Activated CD4-positive, CD25-positive, alpha-beta regulatory T cell treated with anti-CD3 and anti-CD28 coated beads, Interleukin-2, amount 50 U/mL, for 16 hours (primary cell): ENCODE data around the gene RUSC2.
"Not testable (repeated sequence)": the region's sequence is repeated elsewhere in the genome, so short reads cannot be mapped to it uniquely, and the experiment has no call there.

Experiments used
- DNase-seq: peaks from one replicate; pipeline ENCODE4 v3.0.0-alpha.2; 2020; ENCODE audit warnings: low read depth, low spot score

RUSC2 gene

DNA sequence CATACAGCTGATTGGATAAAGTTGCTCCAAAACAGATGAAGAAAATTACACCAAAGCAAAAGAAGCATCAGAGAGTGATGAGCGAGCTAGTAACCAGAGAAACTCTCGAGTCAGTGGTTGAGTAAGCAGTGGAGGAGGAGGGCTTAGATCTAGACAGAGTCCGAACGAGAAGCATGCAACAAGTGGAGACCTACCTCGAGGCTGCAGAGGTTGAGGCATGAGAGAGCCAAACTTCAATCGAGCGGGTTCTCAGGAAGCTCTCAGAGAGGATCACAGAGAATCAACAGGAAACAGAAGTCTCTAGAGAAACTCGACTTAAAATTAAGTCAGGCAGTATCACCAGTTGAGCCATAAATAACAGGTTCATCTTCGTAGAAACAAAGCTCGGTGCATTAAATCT, 6.1 kb downstream of the RUSC2 start:
- no peak for DNase-seq

DNA sequence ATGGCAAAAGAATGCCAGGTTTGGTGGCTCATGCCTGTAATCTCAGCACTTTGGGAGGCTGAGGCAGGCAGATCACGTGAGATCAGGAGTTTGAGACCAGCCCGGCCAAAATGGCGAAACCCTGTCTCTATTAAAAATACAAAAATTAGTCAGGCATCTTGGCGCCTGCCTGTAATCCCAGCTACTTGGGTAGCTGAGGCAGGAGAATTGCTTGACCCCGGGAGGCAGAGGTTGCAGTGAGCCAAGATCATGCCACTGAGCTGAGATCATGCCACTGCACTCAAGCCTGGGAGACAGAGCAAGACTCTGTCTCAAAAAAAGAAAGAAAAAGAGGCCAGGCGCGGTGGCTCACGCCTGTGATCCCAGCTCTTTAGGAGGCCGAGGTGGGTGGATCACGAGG, 8.3 kb downstream of the RUSC2 start:
- not testable (repeated sequence) for DNase-seq

DNA sequence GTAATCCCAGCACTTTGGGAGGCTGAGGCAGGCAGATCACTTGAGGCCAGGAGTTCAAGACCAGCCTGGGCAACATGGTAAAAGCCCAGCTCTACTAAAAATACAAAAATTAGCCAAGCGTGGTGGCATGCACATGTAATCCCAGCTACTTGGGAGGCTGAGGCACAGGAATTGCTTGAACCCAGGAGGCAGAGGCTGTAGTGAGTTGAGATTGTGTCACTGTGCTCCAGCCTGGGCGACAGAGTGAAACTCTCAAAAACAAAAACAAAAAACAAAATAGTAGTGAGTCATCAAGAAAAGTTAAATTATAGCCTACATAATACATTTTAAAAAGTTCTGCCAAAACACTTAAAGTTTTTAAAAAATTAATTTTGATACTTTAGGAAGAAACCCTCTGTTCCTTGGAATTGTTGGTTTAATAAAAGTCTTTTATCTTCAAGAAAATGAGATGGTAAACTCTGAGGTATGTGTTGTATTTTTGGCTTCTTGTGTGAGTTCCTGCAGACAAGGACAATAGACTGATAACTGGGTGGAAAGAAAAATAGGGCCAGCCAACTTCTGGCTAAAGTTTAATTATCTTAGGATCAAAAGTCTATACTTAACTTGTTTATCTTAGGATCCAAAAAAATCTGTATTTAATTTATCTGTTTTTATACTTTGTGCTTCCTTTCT, 9.3 kb downstream of the RUSC2 start:
- no peak for DNase-seq

DNA sequence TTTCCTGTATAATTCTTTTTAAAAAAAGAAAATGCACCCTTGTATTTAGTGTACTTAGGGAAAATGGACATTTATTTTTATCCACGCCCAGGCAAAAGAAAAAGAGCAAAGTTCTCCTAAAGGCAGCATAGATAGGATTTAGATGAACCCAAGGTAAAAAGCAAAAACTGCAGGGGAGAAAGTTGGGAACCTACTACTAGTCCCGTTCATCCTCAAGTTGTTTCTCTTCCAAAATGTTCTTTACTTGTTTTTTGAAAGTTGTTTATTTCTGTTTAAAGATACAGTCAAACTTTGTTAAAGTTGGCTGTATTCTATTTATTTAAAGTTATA, 9.8 kb downstream of the RUSC2 start:
- no peak for DNase-seq

DNA sequence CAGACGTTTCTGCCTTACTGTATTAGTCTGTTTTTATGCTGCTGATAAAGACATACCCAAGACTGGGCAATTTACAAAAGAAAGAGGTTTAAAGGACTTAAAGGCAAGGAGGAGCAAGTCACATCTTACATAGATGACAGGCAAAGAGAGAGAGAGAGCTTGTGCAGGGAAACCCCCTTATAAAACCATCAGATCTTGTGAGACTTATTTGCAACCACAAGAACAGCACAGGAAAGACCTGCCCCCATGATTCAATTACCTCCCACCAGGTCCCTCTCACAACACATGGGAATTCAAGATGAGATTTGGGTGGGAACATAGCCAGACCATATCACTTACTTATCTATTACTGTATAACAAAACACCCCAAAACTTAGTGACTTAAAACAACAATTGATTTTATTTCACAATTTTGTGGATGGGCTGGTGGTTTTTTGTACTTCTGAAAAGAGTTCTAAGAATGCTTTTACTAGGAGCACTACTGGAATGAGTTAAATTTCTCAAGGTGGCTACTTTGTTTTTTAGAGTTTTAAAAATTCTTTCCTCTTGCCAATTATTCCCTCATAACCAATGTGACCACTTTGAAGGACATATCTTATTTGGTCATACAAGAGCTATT, 10.3 kb downstream of the RUSC2 start:
- no peak for DNase-seq

DNA sequence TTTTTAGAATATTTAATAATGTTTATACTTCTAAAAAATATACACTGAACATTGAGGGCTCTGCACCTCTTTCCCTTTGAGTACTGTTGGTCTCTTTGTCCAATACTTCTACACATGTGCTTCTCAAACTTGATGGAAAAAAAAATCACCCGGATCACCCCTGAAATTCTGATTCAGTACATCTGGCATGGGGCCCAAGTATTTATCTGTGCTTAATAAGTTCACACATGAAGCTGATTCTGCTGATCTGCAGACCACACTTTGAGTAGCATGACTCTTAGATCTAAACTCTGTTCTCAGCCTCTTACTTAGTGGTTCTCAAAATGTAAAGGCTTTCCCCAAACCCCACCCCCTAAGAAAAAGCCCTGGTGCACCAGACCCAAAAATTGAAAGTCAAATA, 12.0 kb downstream of the RUSC2 start:
- DNase-seq, result no peak

DNA sequence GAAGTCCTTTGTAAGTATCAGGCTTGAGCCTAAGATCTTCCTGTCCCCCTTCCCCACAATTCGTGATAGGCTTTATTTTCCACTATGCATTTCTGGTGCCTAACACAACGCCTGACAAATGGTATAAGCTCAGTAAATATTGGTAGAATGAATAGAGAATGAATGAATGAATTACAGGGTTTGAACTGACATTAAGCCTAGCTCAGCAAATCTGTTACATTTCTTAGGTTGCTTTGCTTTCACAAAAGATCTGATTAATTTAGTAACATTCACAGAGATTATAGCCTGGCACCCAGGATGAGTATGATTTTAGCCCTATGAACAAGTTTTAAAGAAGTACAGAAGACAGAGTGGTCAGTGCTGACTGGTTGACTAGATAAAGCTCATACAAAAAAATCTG, 16.4 kb downstream of the RUSC2 start:
- no peak for DNase-seq

DNA sequence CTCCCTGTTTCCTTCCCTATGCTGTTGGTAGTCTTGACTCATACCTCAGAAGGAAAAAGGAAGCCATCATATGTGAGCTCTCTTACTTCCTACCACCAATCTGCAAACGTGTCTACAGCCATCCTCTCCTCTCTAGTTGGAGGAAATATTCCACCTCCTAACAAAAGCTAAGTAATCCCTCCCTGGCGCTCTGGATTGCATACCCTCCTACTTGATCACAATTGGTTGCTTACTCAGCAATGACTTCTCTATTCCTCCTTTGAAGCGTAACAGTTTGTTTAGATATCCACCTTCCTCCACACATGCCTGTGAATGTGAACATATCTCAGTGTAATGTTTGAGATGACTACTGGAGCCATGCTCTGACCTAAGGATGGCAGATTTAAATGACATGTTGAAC, 18.2 kb downstream of the RUSC2 start:
- no peak for DNase-seq

DNA sequence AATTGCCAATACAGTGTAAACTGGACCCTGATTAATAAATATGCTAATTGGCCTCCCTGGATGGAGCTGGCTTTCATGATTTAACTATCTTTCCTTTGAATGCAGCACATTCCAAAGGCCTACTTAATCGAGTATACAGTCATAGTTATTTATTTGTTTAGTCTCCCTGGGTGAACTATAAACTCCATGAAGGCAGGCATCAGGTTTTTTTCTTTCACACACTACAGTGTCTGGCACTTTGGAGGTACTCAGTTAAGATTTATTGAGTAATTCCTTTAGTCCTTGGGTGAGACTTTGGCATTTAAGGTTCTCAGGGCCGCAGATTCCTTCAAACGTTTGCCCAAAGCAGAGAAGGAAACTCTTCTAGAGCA, 20.5 kb downstream of the RUSC2 start:
- DNase-seq, result no peak

DNA sequence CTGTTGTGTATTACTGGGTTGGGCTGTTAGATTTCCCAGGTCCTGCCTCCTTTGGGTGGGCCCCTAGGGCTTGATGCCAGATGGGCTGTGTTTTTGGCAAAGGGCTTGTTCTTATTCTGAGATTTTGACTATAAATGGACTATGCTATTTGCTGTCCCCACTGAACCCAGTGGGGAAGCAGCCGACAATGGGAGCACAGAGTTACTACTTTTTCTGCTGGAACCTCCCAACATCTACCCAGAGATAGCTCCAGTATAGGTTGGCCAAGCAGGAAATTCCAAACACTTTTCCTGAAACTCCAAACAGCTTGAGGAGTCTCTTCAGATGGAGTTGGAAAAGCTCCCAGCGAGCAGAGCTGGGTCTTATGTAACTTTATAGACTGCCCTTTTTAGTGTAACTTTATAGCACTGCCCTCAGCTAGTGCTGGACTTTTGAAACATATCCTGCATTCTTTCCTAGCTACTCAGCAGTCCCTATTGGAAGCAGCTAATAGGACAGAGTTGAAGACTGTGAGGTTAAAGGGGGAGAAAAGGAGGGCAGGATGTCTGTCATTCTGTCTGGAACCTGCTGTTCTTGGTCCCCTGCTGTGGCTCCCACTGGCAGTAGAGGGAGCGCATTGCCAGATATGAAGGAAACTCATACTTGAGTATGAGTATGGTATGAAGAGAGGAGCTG, 21.0 kb downstream of the RUSC2 start:
- DNase-seq, result no peak

DNA sequence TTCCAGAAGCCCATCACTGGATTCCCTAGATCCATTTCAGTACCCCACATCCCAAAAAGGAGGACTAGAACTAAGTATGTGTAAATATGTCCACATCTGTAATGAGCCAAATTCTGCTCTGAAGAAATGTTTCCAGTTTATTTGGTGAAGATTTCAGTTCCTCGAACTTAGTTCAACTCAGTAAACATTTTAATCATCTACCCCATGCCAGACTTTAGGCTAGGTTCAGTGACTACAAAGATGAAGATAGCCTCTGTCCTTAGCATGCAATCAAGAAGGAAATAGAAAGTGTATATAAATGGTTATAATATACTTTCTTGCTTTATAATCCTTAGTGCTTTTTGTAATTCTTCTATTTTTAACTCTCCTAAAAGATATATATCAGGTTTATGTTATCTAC, 21.5 kb downstream of the RUSC2 start:
- no peak for DNase-seq

DNA sequence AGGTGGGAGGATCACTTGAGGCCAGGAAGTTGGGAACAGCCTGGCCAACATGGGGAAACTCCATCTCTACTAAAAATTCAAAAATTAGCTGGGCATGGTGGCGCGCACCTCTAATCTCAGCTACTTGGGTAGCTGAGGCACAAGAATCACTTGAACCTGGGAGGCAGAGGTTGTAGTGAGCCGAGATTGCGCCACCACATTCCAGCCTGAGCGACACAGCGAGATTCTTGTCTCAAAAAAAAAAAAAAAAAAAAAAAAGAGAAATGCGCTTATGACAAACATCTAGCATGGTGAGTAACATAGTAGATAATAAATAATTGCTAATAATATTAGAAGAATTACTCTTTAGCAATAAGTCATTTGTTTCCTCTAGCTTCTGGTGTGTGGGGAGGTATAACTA, 25.9 kb downstream of the RUSC2 start:
- DNase-seq, result no peak

DNA sequence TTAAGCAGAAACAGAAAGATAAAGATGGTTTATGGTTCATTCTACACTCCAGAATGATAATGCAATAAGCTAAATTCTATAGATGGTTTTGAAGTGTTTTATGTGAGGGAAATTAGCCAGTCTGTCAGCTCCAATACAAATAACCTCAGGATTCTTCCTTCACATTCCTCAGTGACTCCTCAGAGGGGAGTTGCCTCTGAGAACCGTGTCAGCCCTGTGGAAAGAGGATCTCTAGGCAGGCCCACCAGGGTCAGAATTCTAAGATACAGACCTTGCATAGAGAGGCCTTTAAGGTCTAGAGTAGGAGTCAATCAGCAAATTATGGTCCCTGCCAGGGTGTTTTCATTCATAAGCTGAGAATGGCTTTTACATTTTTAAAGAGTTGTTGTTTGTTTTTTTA, 26.6 kb downstream of the RUSC2 start:
- no peak for DNase-seq

DNA sequence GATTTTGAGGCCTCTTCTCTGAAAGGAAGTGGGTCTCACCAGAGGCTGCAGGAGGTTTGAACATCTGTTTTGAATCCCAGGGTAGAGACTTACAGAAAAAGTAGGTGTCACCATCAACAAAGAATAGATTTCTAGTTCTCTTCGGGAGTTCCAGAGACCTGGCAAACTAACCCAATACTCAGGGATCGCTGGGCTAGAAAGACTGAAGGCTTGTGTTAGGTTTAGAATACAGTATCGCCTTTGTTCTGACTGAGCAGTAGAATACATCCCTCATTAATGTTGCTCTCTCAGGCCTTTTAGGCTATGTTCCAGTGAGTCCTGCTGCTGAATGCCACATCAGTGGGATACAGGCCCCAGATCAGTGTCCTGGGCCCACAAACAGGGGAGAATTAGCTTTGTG, 27.2 kb downstream of the RUSC2 start:
- DNase-seq, result no peak

DNA sequence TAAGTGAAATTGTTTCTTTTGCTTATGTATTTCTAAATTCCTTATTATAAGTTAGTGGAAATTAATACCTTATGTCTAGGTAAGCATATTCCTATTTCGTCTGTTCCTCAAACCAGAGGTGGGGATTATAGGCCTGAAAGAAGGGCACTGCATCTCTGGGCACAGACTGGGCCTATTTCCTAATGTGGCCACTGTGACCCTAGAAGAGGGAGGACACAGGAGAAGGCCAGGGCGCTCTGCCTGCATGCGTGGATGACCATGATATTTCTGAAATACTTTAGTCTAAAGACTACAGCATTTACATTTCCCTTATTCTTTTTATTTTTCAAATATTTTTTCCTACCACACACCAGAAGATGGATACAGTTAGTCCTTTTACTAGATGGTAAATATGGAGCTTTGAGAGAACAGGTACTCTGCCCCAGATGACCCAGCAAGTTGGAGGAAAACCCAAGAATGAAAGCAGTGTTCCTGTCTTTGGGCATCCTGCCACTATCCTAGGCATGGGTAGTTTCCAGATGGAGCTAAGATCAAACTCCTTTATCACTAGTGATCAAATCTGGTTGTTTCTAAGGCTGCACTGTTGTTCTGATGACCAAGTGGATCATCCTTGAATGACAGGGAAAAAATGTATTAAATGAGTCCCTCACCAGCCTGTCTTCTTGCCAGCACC, 27.8 kb downstream of the RUSC2 start:
- DNase-seq, result no peak

DNA sequence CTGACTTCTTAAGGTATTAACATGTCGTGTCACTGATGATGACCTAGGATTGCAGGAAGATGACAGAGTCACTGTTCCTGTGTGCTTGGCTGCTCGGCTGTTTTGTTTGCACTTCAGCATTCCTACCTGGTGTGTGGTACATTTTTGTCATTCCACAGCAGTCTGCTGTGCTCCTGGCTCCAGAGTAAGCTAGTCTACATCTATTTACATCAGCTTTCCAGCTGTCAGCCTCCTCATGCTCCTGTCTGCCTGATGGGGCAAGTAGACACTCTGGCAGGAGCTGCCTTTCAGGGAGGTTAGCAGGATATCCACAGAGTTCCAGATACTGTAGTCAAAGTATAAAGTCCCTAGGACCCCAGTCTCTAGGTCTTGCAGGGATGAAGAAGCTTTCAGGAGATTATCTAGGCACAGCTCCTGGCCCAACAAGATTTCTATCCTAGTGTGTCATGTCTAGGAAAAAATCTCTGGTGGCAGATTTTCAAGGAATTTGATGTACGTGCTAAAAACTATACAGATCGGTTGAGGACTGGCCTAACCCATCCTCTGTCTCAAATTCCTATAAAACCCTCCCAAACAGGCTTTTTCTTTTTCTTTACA, 28.4 kb downstream of the RUSC2 start:
- DNase-seq, result no peak

DNA sequence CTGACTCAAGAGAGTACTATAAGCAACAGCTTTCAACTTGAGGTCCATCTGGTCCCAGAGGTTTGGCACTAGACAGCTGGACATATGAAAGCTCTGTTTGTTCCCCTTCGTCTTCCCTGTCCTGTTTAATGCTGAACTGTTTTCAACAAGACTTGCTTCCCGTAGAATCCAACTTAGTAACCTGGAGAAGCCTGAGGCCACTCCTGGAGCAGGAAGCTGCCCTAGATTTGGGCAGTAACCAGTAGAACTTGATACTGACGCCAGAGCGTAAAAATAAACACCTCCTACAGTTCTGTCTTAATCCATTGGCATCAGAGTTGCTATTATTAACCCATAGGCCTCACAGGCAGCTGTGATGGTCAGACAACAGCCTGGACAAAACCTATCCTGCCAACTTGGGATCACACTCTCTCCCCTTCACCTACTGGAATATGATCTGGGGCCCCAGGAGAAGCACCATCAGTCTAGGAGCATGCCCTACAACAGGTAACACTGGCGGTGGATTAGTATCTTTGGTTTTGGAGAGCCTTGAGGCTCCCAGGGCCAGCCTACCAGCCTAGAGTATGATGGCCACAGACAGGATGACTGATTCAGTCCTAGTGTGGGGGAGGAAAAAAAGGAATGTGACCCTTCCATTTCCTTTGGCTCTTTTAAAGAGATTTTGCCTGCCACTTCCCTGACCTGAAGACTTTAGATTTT, 29.2 kb downstream of the RUSC2 start:
- no peak for DNase-seq

DNA sequence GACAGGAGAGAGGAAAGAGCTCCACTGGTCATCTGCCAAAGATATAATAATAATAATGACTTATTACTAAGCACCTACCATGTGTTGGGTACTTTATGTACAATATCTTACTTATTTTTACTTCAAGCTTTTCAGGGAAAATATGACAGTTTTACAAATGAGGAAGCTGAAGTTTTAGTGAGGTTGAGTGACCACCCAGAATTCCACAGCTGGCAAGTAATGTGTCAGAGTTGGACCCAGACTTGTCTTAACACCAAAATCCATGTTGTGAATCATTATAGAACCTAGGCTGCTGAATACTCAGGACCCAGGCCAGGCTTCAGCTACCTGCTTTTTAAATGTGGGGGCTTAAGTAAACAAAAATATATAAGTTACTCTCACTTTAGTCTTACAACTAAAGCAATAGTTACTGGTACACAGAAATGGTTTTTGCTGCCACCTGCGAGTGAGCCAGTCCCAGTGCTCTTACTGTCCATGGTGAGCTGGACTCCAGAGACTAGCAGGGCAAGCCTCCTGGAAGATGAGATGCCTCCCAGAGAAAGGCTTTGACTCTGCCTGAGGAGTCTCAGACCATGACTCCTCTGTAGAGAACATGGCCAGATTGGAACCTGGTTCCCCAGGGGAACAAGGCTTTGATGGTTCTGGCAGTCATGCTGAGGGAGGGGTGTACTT, 29.9 kb downstream of the RUSC2 start:
- no peak for DNase-seq

DNA sequence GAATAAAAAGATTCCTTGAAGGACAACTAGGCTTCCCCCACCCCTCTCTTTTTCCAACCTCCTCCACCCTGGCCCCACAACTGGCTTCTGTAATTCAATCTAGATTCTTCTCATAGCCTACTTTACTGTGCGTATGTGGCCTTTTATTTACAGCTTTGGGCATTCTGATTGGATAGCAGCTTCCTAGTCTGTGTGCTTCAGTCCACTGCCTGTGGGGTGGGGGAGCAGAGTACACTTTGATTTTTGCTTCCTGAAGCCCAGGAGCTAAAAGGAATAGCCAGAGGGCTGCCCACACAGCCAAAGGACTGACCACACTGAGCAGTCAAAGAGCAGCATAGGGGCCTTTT, 30.4 kb downstream of the RUSC2 start:
- DNase-seq, result no peak

DNA sequence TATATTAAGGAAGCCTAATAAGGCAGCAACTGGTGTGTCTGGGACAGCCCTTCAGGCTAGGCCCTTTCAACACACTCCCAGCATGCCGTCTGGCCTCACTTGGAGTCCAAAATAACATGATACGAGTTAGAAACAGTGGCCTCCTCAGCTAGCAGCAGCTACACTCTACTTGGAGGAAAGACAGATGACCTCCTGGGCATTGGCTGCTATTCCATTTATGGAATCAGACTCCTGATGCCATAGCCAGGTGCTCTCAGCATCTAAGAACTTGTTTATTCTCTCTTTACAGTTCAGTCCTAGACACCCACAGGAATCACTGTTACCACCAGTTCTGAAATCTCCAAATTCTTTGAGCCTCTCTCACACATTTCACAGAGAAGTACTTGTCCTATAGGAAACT, 31.8 kb downstream of the RUSC2 start:
- no peak for DNase-seq

DNA sequence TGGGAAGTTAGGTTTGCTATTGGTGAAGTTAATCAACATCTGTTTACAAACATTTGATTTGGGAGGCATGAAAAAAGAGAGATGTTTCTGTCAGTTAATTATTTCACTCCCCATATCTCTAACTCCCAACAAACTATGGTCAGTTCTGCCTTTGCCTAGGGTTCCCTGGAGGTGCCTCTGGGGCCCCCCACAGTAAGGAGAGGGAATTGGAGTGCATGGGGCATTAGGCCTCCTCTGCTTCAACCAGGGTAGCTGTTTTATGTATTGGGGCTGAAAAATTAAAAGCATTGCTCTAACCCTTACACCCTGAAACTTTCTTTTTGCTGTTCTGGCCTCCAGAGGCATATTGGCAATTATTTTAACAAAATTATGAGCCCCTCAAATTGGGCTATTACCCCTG, 32.3 kb downstream of the RUSC2 start:
- DNase-seq, result no peak

DNA sequence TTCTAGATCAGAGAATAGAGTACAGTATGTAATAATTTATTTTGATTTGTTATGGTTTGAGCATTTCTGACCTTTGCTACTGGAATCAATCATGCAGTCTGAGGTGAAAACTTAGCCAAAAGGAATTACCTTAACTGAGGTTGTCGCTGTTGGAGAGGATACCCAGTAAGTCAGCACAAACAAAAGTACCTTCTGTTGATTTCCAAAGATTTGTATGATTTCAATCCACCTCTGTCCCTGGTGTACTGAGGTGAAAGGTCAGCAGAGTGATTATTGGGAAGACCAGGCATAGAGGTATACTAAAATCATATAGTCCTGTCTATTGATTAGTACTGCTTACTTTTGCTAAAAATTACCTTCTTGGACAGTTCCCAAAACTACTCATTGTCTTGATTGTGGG, 32.8 kb downstream of the RUSC2 start:
- DNase-seq, result no peak
